Esophagus squamous epithelium (tissue), 5 donors: ENCODE results near the gene PASD1. TPM values are rescaled to one million over a fixed set of nuclear protein-coding genes. Genes with fewer than 3 reads are reported as not detected.

Source experiments
- DNase-seq: peaks from one replicate; lab custom pipeline; 2025; lab: John Stamatoyannopoulos, UW
- H3K27ac ChIP-seq, 4 donors: fragments of 200-600 bp; sonication (generic); one replicate each; pipeline ENCODE4 v1.5.1; 2016 to 2019; ENCODE audit warnings: mild to moderate bottlenecking in 1 of 4
- H3K27me3 ChIP-seq, 4 donors: fragments of 200-600 bp; sonication (generic); 1 replicate in 3 of 4; 2 replicates in 1 of 4; pipeline versions ENCODE4 v1.5.1 to v1.6.0; 2017 to 2021; ENCODE audit warnings: antibody characterized with exemption in 1 of 4
- H3K36me3 ChIP-seq, 3 donors: fragments of 200-600 bp; sonication (generic); one replicate each; pipeline ENCODE4 v1.5.1; 2016 to 2019
- H3K4me1 ChIP-seq, 3 donors: fragments of 200-600 bp; sonication (generic); one replicate each; pipeline ENCODE4 v1.5.1; 2017 to 2019
- H3K4me3 ChIP-seq, 4 donors: fragments of 200-600 bp; sonication (generic); 1 replicate in 3 of 4; 2 replicates in 1 of 4; pipeline ENCODE4 v1.5.1; 2016 to 2019; ENCODE audit warnings: mild to moderate bottlenecking in 2 of 4, moderate library complexity in 1 of 4
- H3K9me3 ChIP-seq, 3 donors: fragments of 200-600 bp; sonication (generic); one replicate each; pipeline ENCODE4 v1.5.1; 2016 to 2019
- POLR2A ChIP-seq, 4 donors: fragments of 450-650 bp; IDR thresholded peaks; one replicate each; pipeline ENCODE4 v1.6.1; 2017; ENCODE audit warnings: antibody characterized with exemption in 4 of 4, mild to moderate bottlenecking in 4 of 4, moderate library complexity in 3 of 4
- WGBS, 2 donors: methylation state at CpG; one replicate each; pipeline ENCODE4 v1.1.5; 2018; 5-methylcytosine and 5-hydroxymethylcytosine counted together
- intact Hi-C: fragments of 100-400 bp; cut with DNase I; formaldehyde crosslinking; loops from one replicate; pipeline ENCODE4 v1.15.0; 2022
- total RNA-seq, 4 donors: library from RNA; depleted of rRNA; stranded (reverse); fragments of >200 nt; gene quantifications; one replicate each; pipeline ENCODE4 v1.1.0, GENCODE V29; 2016
- TF ChIP-seq, protein P1 (sequence below), 6 experiments: fragments of 450-650 bp in 4 of 6; fragments of 200-600 bp in 2 of 6; sonication (generic) in 2 of 6; IDR thresholded peaks; one replicate each; pipeline ENCODE4 v1.5.1; 2016 to 2019; ENCODE audit warnings: antibody characterized with exemption in 6 of 6, mild to moderate bottlenecking in 4 of 6, moderate library complexity in 4 of 6
- donor health status: DM: yes; HTN: yes; CAD: no.

Gene PASD1
- total RNA-seq, 4 donors from 2014 or later = not detected

DNA sequence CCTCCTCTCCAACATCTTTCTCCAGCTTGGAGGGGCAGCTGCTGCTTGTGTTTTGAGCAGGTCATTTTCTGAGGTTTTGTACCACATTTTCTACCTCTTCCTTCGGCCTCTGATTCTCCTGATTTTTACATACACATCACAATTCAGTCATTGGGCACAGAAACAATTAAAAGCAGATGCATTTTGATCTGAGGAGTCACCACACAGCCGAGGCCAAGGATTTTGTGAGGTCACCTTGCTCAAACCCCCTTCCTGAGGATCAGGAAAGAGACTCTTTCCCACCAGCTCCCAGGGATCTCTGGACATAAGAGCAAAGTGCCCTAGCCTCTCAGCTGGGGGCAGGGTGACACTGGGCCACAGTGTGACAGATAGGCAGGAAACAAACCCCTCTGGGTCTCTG lies 147.0 kb downstream of the PASD1 start:
- no peaks in the 10 kb centered on the region for H3K4me1 ChIP-seq
- H3K9me3 ChIP-seq = no peaks in the 10 kb centered on the region
- TF ChIP-seq POLR2A (IDR thresholded peaks at IDR 0.05) = no peak
- no peak overlapping the region for H3K4me3 ChIP-seq
- H3K36me3 ChIP-seq = no peaks in the 10 kb centered on the region
- WGBS, 2 donors = 38 to 83% methylated on average over 1 to 2 of the region's 2 CpGs
- H3K27ac ChIP-seq = no peak overlapping the region
- H3K27me3 ChIP-seq = no peaks in the 10 kb centered on the region
- no peak for DNase-seq
- intact Hi-C loops = no loop called here

DNA sequence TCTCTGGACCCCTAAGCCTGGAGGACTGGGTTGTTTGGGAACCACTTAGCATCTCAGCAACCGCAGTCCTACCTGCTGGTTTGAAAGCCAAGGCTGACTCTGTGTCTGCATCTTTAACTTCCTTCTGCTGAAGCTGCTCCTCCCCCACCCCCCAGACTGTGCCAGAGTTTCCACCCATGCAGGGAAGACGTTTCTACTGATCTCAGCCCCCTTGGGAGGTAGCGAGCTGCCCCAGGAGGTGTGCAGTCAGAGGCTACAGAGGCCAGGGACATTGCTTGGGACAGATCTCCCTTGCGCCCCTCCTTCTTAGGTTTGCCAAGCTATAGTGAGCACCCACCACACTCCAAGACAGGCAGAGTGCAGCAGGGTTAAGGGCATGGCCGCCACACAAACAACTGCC lies 147.7 kb downstream of the PASD1 start:
- Histone ChIP-seq H3K4me3 (no peak overlapping the region), H3K36me3 (no peaks in the 10 kb centered on the region), H3K27me3 (no peaks in the 10 kb centered on the region), H3K4me1 (no peaks in the 10 kb centered on the region), H3K27ac (no peak overlapping the region), H3K9me3 (no peaks in the 10 kb centered on the region)
- WGBS, 2 donors = 67% methylated on average over 3 of the region's 5 CpGs; no CpG with 5 or more reads in 1 of the 2 donors
- TF ChIP-seq, protein P1, sequence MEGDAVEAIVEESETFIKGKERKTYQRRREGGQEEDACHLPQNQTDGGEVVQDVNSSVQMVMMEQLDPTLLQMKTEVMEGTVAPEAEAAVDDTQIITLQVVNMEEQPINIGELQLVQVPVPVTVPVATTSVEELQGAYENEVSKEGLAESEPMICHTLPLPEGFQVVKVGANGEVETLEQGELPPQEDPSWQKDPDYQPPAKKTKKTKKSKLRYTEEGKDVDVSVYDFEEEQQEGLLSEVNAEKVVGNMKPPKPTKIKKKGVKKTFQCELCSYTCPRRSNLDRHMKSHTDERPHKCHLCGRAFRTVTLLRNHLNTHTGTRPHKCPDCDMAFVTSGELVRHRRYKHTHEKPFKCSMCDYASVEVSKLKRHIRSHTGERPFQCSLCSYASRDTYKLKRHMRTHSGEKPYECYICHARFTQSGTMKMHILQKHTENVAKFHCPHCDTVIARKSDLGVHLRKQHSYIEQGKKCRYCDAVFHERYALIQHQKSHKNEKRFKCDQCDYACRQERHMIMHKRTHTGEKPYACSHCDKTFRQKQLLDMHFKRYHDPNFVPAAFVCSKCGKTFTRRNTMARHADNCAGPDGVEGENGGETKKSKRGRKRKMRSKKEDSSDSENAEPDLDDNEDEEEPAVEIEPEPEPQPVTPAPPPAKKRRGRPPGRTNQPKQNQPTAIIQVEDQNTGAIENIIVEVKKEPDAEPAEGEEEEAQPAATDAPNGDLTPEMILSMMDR (IDR thresholded peaks at IDR 0.05) = no peak
- no peak for TF ChIP-seq POLR2A (IDR thresholded peaks at IDR 0.05)
- intact Hi-C loops = no loop called here
- DNase-seq = no peak

DNA sequence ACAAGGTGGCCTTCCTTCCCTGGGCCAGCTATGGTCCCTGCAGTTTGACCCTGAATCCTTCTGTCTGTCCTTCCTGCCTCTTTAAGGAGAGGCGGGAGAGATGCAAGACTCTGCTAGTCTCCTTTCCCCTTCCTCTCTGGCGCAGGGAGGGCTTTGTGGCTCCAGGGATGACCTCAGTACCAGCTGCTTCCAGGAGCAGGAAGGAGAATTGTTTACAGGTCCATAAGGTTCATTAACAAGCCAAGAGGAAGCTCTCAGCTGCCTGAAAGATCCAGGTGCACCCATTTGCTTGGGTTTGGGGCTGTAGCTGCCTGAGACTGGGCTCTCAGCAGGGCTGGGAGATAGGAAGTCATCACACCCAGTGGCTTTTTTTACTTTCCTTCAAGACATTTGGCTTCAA lies 148.3 kb downstream of the PASD1 start:
- no peak for TF ChIP-seq POLR2A (IDR thresholded peaks at IDR 0.05)
- TF ChIP-seq, protein P1 (IDR thresholded peaks at IDR 0.05) = no peak
- DNase-seq = no peak
- no peaks in the 10 kb centered on the region for H3K4me1 ChIP-seq
- intact Hi-C loops = no loop called here
- H3K27ac ChIP-seq = no peak overlapping the region
- H3K4me3 ChIP-seq = no peak overlapping the region
- H3K36me3 ChIP-seq = no peaks in the 10 kb centered on the region
- 18% methylated on average over 2 of the region's 2 CpGs; no CpG with 5 or more reads in 1 of the 2 donors for WGBS, 2 donors
- H3K9me3 ChIP-seq = no peaks in the 10 kb centered on the region
- no peaks in the 10 kb centered on the region for H3K27me3 ChIP-seq

DNA sequence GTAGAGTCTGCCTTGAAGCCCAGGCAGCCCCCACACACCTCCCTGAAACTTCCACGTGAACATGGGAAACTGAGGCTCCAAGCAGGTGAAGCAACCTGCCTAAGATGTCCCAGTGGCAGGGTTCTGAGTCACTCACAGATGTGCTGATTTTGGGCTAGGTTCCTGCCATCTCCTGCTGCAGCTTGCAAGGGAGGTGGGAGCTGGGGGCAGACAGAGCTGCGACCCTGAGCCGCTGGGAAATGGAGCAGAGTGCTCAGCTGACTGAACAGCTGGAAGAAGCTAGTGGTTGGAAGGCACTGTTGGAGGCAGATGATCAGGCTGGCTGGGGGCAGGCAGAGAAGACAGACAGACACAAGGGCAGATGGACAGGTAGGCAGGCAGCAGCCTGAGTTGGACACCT lies 148.8 kb downstream of the PASD1 start:
- no peak for DNase-seq
- H3K4me3 ChIP-seq = no peak overlapping the region
- no peaks in the 10 kb centered on the region for H3K9me3 ChIP-seq
- H3K27ac ChIP-seq = no peak overlapping the region
- intact Hi-C loops = no loop called here
- TF ChIP-seq, protein P1 (IDR thresholded peaks at IDR 0.05) = no peak
- TF ChIP-seq POLR2A (IDR thresholded peaks at IDR 0.05) = no peak
- H3K27me3 ChIP-seq = no peaks in the 10 kb centered on the region
- no peaks in the 10 kb centered on the region for H3K4me1 ChIP-seq
- WGBS, 2 donors = 40% methylated on average over 3 of the region's 3 CpGs; no CpG with 5 or more reads in 1 of the 2 donors
- no peaks in the 10 kb centered on the region for H3K36me3 ChIP-seq

DNA sequence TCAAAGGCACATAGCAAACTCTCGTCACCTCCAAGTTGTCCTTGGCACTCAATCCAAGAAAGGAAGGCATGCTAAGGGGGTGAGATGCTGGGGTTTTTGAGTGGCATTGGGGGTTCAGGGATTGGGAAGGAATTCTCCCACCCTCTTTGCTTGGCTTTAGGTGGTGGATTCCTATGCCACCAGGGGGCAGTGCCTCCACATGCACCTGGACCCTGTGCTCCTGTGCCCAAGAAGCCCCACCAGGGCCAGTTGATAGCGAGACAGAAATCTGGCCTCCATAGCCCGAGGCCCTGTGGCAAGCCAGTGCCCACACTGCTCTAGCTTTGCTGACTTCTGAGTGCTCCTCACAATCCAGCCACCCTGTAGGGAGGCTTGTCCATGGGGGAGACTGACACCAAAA lies 150.4 kb downstream of the PASD1 start:
- TF ChIP-seq, protein P1 (IDR thresholded peaks at IDR 0.05) = peak in 5 of 6 experiments; percentile 14 to 43 (median 39)
- TF ChIP-seq POLR2A (IDR thresholded peaks at IDR 0.05) = no peak
- WGBS, 2 donors = 38% methylated on average over 2 of the region's 3 CpGs; no CpG with 5 or more reads in 1 of the 2 donors
- H3K27me3 ChIP-seq = no peaks in the 10 kb centered on the region
- H3K4me1 ChIP-seq = no peaks in the 10 kb centered on the region
- H3K36me3 ChIP-seq = no peaks in the 10 kb centered on the region
- intact Hi-C loops = no loop called here
- no peak for DNase-seq
- no peak overlapping the region for H3K27ac ChIP-seq
- H3K9me3 ChIP-seq = no peaks in the 10 kb centered on the region
- H3K4me3 ChIP-seq = no peak overlapping the region

DNA sequence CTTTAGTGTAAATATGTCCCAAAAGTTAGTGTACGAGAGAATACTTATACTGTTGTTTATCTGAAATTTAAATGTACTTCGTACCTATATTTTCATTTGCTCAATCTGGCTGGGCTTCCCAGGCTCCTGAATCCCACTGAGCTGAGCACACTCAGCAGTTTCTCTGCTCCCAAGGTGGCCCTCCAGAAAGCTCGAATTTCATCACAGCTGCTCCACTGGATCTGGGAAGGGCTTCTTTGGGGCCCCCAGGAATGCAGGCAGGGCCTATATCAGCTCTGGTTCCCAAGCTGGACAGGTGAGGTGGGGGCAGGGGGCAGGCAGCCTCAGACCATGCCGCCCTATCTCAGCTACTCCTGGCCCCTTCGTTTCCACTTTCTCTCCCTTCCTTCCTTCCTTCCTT lies 150.9 kb downstream of the PASD1 start:
- Histone ChIP-seq H3K27me3 (no peaks in the 10 kb centered on the region), H3K36me3 (no peaks in the 10 kb centered on the region), H3K27ac (no peak overlapping the region), H3K9me3 (no peaks in the 10 kb centered on the region), H3K4me3 (no peak overlapping the region), H3K4me1 (no peaks in the 10 kb centered on the region)
- intact Hi-C loops = no loop called here
- DNase-seq = no peak
- TF ChIP-seq POLR2A (IDR thresholded peaks at IDR 0.05) = no peak
- TF ChIP-seq, protein P1 (IDR thresholded peaks at IDR 0.05) = no peak
- WGBS, 2 donors = 61 to 78% methylated on average over 4 to 5 of the region's 5 CpGs
